GM23248 (cell line): Measurements from ENCODE around the gene TARS1.
"Not testable (repeated sequence)": the region's sequence is repeated elsewhere in the genome, so short reads cannot be mapped to it uniquely, and the experiment has no call there.

ENCODE experiments used
- EZH2 ChIP-seq: fragments of 200-600 bp; sonication (generic); IDR thresholded peaks from 2 replicates; pipeline ENCODE4 v1.6.1; 2018; ENCODE audit warnings: antibody characterized with exemption, mild to moderate bottlenecking; ENCODE audit not compliant: insufficient read depth, poor library complexity, severe bottlenecking
- EZH2phosphoT487 ChIP-seq: fragments of 200-600 bp; sonication (generic); IDR thresholded peaks from 2 replicates; pipeline ENCODE4 v1.6.1; 2018; ENCODE audit warnings: antibody characterized with exemption, moderate library complexity, mild to moderate bottlenecking, low read depth; ENCODE audit not compliant: insufficient read depth

GRCh38 chr5:33435893-33436490, 4.8 kb upstream of the TARS1 start:
- not testable (repeated sequence) for TF ChIP-seq EZH2phosphoT487, EZH2
